SK-N-MC (cell line): ENCODE data around the gene CDNF.

ENCODE experiments used
- EZH2 ChIP-seq: fragments of 200-600 bp; sonication (generic); IDR thresholded peaks from one replicate; pipeline ENCODE4 v1.6.1; 2017; ENCODE audit warnings: antibody characterized with exemption
- FOXP2 ChIP-seq: optimal IDR thresholded peaks from 2 replicates; pipeline ENCODE3; 2011; ENCODE audit warnings: mild to moderate bottlenecking, moderate library complexity; ENCODE audit not compliant: insufficient read depth; ENCODE audit errors: extremely low read length, control extremely low read depth
- POLR2AphosphoS5 ChIP-seq: IDR thresholded peaks from 2 replicates; pipeline ENCODE4 v1.6.1; 2012; ENCODE audit warnings: mild to moderate bottlenecking, low read depth, low read length, borderline replicate concordance

DNA sequence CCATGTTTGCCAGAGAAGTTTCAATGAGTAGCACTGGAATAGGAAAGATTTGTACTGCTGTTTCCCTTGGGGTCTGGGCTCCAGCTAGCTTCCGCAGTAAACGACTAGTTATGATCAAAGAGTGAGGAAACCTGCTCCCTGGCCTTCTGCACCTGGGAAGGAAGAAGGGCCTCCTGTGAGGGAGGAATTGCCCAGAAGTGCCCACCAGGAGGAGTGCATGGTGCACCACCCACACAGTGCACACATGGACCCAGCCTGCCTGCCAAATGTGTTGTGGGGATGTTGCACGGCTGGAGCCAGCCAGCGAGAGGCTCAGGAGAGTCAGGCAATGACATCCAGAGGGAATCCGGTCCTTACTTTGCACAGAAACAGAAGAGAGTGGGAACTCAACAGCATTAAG is 36.1 kb downstream of the CDNF start:
- TF ChIP-seq EZH2 = no peak
- no peak for TF ChIP-seq POLR2AphosphoS5
- TF ChIP-seq FOXP2 = no peak
